C4-2B (cell line): ENCODE results near the gene GOLGA6L7.
"Not testable (repeated sequence)": the region's sequence is repeated elsewhere in the genome, so short reads cannot be mapped to it uniquely, and the experiment has no call there.

ENCODE experiments used
- H3K27ac ChIP-seq: fragments of 450-650 bp; 2 replicates; pipeline ENCODE4 v1.5.1; 2017
- ZFX ChIP-seq: fragments of 450-650 bp; IDR thresholded peaks from 2 replicates; pipeline ENCODE4 v1.6.1; 2017
- TF ChIP-seq, protein P1 (sequence below): fragments of 450-650 bp; conservative IDR thresholded peaks from 2 replicates; pipeline ENCODE4 v1.5.1; 2017; ENCODE audit warnings: mild to moderate bottlenecking

Gene GOLGA6L7

DNA sequence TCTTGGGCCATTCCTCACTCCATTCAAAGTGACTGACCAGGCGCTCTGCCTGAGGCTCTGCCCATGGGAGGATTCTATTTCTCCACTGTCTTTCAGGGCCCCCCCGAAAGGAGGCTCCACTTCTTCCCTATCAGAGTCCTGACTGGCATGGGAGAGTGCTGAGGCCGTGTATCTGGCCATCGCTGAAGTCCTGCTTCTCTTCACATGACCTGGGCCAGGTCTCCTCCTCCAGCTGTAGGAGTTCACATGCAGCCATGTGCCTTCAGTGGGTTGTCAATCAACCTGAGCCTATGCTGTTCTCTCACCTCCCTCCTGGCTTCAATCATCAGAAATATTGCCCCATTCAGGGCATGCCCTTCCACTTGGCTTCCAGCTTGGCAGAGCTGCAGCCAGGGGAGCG is 24.6 kb upstream of the GOLGA6L7 start:
- no peak overlapping the region for H3K27ac ChIP-seq
- TF ChIP-seq, protein P1, sequence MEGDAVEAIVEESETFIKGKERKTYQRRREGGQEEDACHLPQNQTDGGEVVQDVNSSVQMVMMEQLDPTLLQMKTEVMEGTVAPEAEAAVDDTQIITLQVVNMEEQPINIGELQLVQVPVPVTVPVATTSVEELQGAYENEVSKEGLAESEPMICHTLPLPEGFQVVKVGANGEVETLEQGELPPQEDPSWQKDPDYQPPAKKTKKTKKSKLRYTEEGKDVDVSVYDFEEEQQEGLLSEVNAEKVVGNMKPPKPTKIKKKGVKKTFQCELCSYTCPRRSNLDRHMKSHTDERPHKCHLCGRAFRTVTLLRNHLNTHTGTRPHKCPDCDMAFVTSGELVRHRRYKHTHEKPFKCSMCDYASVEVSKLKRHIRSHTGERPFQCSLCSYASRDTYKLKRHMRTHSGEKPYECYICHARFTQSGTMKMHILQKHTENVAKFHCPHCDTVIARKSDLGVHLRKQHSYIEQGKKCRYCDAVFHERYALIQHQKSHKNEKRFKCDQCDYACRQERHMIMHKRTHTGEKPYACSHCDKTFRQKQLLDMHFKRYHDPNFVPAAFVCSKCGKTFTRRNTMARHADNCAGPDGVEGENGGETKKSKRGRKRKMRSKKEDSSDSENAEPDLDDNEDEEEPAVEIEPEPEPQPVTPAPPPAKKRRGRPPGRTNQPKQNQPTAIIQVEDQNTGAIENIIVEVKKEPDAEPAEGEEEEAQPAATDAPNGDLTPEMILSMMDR: no peak
- no peak for TF ChIP-seq ZFX

DNA sequence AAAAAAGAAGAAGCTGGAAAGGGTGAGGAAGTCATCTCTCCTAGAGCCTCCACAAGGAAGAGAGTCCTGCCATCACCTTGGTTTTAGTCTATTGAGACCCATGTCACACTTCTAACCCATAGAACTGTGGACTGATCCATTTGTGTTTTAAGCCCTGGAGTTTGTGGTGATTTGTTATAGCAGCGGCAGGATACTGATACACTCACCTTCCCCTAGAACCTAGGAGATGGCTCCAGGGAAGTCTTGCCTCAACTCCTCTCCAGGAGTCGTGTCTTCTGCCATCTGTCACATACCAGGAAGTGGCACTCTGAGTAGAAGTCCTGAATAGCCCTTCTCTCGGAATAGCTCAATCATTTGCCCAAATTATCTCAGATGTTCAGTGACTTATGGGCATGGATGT is 22.7 kb upstream of the GOLGA6L7 start:
- no peak overlapping the region for H3K27ac ChIP-seq
- no peak for TF ChIP-seq ZFX
- TF ChIP-seq, protein P1: no peak

DNA sequence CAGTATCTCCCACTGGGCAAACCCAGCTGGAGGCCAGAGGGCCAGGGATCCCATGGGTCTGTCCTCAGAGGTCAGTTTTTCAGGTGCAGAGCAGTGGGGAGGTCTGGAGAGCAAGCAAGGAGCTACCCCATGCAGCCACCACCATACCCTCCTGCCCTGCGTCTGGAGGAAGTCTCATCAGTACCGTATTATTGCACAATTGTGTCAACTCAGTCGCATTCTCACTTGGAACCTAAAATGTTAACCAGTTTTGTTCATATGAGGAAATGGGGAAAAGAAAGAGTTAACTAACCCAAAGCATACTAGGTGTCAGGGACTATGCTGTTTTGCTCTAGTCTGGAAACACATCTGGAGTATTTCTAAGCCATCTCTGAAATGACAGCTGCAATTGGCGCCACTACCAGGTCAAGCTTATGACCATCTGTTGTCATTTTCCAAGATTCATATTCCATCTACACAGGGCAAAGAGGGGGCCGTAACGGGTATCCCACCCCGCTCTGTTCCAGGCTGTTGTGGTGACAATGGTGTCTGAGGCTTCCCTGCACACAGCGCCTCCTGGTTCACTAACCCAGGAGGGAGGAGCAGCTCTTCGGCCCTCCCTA is 20.4 kb upstream of the GOLGA6L7 start:
- TF ChIP-seq ZFX: no peak
- TF ChIP-seq, protein P1: no peak

DNA sequence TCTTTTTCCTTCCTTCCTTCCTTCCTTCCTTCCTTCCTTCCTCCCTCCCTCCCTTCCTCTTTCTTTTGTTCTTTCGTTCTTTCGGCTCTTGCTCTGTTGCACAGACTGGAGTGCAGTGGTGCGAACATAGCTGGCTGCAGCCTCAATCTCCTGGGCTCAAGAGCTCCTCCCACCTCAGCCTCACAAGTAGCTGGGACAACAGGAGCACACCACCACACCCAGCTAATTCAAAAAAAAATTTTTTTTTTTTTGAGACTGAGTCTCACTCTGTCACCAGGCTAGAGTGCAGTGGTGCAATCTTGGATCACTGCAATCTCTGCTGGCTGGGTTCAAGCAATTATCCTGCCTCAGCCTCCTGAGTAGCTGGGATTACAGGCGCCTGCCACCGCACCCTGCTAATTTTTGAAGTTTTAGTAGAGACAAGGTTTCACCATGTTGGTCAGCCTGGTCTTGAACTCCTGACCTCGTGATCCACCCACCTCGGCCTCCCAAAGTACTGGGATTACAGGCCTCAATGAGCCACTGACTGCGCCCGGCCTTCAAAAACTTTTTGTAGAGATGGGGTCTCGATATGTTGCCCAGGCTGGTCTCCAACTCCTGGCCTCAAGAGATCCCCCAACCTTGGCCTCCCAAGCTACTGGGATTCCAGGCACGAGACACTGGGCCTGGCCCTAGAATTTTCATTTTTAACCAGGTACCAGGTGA is 13.3 kb upstream of the GOLGA6L7 start:
- not testable (repeated sequence) for H3K27ac ChIP-seq

More for the DNA sequence above, 20.4 kb upstream of the GOLGA6L7 start:
- H3K27ac ChIP-seq: no peak overlapping the region

DNA sequence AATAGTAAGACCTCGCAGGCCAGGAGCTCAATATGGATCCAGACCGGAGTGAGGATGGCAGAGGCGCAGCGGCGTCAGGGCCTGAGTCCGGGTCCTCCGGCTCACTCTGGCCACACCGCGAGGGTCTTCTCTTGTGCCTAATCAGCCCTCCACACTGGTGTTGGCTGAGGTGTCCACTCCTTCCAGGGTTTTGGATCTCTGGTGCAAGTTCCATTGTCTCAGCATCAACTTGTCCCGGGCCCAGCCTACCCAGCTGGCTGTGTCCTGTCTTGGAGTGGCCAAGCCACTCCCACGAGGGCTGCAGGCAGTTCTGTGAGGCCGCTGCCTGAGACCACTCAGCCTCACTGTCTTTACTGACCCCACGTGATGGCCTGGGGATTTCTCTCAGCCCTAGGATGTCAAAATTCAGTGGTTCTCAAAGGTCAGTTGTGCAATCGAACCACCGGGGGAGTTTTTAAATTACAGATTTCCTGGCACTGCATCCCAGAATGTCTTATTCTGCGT is 12.6 kb upstream of the GOLGA6L7 start:
- H3K27ac ChIP-seq: no peak overlapping the region
- no peak for TF ChIP-seq ZFX
- TF ChIP-seq, protein P1: no peak

DNA sequence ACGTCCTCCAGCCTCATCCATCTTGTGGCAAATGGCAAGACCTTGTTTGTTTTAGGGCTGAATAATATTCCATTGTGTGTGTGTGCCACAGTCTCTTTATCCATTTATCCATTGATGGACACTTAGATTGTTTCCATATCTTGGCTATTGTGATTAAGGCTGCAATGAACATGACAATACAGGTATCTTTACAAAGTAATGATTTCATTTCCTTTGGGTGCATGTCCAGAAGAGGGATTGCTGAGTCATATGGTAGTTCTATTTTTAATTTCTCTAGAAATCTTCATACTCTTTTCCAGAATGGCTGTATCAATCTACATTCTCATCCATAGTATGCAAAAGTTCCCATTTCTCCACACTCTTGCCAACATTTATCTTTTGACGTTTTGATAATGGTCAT is 6.1 kb upstream of the GOLGA6L7 start:
- not testable (repeated sequence) for H3K27ac ChIP-seq

DNA sequence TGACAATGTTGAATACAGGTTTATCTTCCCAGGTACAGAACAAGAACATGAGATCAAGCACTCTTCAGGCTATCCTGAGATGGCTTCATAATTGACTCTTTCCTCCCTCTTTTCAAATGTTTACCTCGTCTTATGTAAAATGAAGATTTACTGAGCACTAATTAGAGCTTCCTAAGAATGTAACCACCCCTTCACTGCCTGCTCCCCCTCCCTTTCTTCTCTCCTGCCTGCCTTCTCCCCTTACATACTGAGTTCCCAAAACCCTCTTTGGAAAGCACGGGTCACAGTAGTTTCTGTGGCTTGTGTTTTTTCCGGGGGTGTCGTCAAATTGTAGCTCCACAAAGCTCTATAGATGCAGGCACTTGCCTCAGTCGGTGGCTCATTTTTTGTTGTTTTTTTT is 5.2 kb upstream of the GOLGA6L7 start:
- H3K27ac ChIP-seq: not testable (repeated sequence)

DNA sequence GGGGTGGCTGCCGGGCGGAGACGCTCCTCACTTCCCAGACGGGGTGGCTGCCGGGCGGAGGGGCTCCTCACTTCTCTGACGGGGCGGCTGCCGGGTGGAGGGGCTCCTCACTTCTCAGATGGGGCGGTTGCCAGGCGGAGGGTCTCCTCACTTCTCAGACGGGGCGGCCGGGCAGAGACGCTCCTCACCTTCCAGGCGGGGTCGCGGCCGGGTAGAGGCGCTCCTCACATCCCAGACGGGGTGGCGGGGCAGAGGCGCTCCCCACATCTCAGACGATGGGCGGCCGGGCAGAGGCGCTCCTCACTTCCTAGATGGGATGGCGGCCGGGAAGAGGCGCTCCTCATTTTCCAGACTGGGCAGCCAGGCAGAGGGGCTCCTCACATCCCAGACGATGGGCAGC is 1.3 kb upstream of the GOLGA6L7 start:
- H3K27ac ChIP-seq: not testable (repeated sequence)

DNA sequence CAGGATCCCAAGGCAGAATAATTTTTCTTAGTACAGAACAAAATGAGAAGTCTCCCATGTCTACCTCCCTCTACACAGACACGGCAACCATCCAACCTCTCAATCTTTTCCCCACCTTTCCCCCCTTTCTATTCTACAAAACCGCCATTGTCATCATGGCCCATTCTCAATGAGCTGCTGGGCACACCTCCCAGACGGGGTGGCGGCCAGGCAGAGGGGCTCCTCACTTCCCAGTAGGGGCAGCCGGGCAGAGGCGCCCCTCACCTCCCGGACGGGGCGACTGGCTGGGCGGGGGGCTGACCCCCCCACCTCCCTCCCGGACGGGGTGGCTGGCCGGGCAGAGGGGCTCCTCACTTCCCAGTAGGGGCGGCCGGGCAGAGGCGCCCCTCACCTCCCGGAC is 827 bp upstream of the GOLGA6L7 start:
- H3K27ac ChIP-seq: not testable (repeated sequence)

DNA sequence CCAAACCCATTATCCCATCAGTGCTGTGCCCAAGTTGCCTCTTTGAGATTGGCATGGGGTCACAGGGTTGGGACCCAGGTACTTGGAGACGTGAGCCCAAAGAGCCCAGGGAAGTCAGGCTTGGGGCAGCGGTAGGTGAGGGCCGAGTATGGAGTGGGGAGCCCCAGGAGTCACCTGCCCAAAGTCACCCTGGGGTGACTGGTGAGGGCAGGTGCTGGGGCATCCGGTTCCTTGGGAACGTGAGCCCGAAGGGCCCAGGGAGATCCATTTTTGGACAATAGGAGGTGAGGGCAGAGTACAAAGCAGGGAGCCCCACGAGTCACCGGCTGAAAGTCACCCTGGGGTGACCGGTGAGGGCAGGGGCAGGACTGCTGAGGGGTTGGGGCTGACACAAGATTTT is 485 bp downstream of the GOLGA6L7 start:
- not testable (repeated sequence) for H3K27ac ChIP-seq

DNA sequence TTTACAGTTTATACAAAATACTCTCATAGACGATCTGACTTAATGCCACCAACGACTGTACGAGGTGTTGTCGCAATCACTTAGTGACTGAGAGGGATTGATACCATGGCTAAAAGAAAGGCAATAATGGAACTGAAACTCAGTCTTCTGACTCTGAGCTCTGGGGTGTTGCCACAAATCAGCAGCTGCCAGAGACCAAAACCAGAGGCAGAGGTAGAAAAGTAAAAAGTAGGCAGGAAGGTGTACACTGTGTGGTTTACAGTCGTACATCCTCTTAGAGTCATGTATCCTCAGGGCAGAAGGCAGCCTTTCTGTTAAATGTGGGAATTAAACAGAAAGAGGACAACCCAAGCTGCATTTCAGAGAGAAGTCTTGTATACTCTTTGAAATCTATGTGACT is 1.2 kb downstream of the GOLGA6L7 start:
- H3K27ac ChIP-seq: not testable (repeated sequence)

DNA sequence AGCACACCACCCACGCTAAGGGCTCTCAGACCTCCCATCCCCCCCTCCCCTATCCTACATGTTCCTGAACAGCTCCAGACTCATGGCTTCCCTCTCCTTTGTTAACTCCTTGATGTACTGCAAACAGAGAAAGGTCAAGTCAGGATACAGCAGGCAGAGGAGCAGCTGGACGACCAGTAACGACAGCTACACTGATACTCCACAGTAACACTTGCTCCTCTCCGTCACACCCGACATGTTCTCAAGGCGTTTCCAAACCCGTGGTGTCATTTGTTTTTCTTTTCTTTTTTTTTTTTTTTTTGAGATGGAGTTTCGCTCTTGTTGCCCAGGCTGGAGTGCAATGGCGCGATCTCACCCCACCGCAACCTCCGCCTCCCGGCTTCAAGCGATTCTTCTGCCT is 4.3 kb downstream of the GOLGA6L7 start:
- not testable (repeated sequence) for H3K27ac ChIP-seq

DNA sequence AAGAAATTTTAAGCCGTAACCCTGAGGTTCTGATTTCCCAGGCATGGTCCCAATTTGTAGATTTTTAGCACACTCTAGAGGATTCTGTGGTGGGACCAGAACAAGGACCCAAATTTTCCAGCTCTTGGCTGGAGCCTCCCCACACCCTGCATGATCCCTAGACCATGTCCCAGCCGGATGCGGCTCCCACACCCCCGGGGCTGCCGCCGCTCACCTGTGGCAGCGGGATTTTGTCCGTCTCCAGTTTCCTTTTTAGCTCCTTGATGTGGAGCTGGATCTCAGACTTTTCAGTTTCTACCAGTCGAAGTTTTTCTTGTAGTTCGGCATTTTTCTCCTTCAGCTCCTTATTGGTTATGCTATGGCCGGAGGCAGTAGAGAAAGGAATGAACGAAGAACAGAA is 4.9 kb downstream of the GOLGA6L7 start:
- H3K27ac ChIP-seq: not testable (repeated sequence)

DNA sequence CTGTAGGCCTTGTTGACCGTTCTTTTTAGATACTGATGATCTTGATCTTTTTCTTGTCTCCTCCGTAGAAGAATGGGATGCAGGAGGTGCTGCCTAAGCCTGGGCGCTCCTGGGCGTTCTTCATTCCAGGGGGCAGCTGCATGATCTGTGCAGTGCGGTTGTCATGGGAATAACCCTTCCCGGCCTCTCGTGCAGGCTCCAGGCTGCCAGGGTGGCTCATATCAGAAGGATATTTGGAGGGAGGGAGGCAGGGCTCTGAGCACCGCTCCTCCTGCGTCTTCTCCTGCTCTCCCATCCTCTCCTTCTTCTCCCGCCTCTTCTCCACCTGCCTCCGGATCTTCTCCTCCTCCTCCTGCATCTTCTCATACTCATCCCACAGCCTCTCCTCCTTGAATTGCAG is 6.2 kb downstream of the GOLGA6L7 start:
- H3K27ac ChIP-seq: not testable (repeated sequence)

DNA sequence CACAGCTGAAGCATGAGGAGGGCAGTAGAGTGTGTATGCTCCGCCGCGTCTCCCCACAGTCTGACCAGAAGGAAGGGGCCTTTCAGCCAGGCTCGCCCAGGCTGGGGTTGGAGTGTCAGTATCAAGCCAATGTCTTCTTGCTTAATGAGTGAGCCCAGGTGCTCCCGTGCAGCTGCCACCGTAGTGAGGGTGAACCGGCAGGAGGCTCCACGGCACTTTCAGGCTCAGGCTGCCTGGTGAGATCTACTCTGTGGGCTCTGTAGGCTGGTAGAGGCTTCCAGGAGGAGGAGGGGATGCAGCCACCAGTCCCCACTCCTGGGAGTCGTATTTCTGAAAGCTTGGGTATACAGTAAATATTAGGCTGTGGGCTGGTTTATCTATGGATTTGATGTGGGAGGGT is 8.2 kb downstream of the GOLGA6L7 start:
- not testable (repeated sequence) for H3K27ac ChIP-seq

DNA sequence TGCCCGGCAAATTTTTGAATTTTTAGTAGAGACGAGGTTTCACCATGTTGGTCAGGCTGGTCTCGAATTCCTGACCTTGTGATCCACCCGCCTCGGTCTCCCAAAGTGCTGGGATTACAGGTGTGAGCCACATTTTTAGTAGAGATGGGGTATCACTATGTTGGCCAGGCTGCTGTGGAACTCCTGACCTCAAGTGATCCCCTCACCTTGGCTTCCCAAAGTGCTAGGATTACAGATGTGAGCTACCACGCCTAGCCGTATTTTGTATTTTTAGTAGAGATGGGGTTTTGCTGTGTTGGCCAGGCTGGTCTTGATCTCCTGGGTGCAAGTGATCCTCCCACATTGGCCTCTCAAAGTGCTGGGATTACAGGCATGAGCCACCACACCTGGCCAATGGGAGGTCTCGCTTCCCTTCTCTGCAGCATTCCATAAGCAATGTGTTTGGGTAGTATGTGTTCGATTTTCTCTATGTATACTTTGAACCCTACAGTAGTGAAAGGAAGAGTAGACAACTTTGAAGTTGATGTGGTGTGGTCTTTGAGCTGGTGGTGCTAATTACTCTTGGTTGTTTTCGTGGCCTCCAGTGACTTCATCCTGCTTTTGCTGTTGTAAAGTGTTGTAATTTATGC is 13.4 kb downstream of the GOLGA6L7 start:
- not testable (repeated sequence) for H3K27ac ChIP-seq
